ENCODE measurements around the gene MPG.
A peak's percentile ranks its signal among the peaks of the same experiment; 100 is the strongest.
"Not testable (repeated sequence)": the region's sequence is repeated elsewhere in the genome, so short reads cannot be mapped to it uniquely, and the experiment has no call there.

MPG gene, protein sequence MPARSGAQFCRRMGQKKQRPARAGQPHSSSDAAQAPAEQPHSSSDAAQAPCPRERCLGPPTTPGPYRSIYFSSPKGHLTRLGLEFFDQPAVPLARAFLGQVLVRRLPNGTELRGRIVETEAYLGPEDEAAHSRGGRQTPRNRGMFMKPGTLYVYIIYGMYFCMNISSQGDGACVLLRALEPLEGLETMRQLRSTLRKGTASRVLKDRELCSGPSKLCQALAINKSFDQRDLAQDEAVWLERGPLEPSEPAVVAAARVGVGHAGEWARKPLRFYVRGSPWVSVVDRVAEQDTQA

DNA sequence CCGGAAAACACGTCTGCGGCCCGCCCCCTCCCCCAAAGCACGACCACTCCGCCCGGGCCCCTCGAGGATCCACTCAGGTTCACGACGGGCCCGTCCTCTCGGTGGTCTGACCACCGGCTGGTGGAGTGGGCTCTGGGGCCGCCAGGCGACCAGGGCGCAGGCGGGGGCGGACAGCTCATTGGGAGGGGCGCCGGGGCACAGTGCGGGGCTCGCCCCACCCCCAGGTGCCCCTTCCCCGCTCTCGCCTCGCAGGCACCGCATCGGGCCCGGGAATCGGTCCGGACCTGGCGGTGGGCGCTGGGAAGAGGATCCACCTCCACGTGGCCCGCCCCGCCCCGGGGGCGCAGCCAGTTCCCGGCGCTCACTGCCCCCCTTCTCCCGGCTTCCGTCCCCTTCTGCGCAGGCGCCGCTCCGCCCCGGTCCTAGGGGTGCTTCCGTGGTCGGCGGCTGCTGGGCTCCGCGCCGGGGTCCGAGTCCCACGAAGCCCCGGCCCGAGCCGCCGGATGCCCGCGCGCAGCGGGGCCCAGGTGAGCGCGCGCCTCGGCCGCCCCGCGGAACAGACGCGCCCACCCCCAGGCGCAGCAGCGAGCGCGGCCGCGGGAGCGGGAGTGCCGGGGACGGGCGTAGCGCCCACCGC lies at the start of gene MPG:
Gene MPG (plus strand): TSS at position 419 of the 637 bp plus-strand sequence. CDS start 85 bp downstream, at position 504.
- intact Hi-C loops (cut with DNase I; ENCODE audit: low total_unique reads): no loop called here
- no peaks in the 10 kb centered on the region for H3K27me3 ChIP-seq
- H3K36me3 ChIP-seq: peaks cover 11 to 28% (median 16%) of the 10 kb centered on the region in 3 donors
- peak; percentile 84 to 94 for DNase-seq
- peak within 1 kb of the TSS; percentile 98 to 100 for H3K27ac ChIP-seq
- peak within 1 kb of the TSS; percentile 72 to 81 for H3K4me3 ChIP-seq
- TF ChIP-seq, protein P1, sequence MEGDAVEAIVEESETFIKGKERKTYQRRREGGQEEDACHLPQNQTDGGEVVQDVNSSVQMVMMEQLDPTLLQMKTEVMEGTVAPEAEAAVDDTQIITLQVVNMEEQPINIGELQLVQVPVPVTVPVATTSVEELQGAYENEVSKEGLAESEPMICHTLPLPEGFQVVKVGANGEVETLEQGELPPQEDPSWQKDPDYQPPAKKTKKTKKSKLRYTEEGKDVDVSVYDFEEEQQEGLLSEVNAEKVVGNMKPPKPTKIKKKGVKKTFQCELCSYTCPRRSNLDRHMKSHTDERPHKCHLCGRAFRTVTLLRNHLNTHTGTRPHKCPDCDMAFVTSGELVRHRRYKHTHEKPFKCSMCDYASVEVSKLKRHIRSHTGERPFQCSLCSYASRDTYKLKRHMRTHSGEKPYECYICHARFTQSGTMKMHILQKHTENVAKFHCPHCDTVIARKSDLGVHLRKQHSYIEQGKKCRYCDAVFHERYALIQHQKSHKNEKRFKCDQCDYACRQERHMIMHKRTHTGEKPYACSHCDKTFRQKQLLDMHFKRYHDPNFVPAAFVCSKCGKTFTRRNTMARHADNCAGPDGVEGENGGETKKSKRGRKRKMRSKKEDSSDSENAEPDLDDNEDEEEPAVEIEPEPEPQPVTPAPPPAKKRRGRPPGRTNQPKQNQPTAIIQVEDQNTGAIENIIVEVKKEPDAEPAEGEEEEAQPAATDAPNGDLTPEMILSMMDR (IDR thresholded peaks at IDR 0.05): peak in 1 of 2 experiments; percentile 2
- H3K9me3 ChIP-seq: no peaks in the 10 kb centered on the region
- H3K4me1 ChIP-seq: peaks cover 13 to 79% (median 69%) of the 10 kb centered on the region in 4 donors

- intact Hi-C loops (cut with DNase I; ENCODE audit: low total_unique reads); H3K4me3 ChIP-seq; H3K36me3 ChIP-seq; DNase-seq; H3K9me3 ChIP-seq; H3K27ac ChIP-seq; H3K27me3 ChIP-seq; H3K4me1 ChIP-seq: not testable (repeated sequence)
Observed at GRCh38 chr16:30627-31026, 47.4 kb upstream of the MPG start.

DNA sequence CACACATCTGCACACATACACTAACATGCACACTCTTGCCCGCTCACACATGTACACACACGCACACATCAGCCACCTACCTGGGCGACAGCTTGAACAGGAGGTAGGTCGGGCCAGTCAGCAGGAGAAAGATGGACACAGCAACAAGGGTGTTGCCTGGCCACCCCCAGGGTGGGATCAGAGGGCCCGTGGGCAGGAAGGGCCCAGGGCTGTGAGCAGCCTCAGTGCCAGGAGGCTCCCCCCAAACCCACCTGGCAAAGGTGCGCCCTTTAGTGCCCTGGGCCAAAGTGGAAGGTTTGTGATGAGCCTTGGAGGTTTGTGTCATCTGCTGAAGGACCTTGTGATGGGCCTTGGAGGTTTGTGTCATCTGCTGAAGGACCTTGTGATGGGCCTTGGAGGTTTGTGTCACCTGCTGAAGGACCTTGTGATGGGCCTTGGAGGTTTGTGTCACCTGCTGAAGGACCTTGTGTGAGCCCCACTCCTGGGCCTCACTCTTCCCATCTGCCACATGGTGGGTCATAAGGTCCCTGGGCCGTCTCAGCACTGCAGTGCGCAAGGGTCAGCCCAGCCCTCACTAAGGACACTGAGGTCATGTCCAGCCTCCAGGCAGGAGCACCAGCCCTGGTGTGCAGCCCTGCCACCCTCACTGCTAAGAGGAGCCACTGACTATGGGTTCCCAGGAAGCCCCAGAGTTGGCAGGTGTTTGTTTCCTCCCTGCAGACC lies 44.7 kb upstream of the MPG start:
- H3K4me1 ChIP-seq; intact Hi-C loops (cut with DNase I; ENCODE audit: low total_unique reads); H3K27ac ChIP-seq; H3K36me3 ChIP-seq; DNase-seq; H3K9me3 ChIP-seq; H3K4me3 ChIP-seq; H3K27me3 ChIP-seq: not testable (repeated sequence)

DNA sequence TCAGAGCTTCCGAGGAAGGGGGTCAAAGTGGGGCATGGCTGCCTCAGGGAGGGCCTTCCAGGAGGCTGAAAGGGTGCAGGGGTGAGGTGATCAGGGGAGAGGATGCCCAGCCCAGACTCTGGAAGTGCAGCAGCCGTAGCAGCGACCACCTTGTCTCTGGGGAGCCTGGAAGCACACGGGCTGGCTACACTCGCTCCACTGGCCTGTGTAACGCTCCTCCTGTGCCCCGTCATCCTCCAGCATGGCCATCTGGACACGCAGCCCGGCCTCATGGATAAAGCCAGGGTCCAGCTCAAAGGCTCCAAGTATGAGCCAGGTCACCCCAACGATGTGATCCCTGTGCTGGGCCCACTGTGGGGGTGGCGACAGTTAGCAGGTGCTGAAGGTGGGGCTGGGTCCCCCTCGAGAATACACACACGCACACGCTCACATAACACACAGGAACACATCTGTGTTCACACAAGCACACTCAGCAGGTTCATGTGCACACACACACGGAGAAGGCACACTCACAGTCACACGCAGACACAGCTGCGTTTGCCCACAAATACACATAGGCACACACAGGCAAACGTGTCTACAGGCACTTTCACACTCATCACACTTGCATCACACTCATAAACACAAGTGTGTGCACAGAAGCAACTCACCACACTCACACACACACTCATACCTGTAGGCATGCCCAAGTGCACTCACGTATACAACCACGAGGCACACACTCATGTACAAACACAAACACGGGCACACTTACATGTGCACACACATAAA lies 44.0 kb upstream of the MPG start:
- H3K9me3 ChIP-seq: no peaks in the 10 kb centered on the region
- intact Hi-C loops (cut with DNase I; ENCODE audit: low total_unique reads): no loop called here
- H3K27me3 ChIP-seq: no peaks in the 10 kb centered on the region
- no peak for DNase-seq
- TF ChIP-seq, protein P1 (IDR thresholded peaks at IDR 0.05): no peak
- H3K4me3 ChIP-seq: no peak overlapping the region
- no peaks in the 10 kb centered on the region for H3K4me1 ChIP-seq
- H3K27ac ChIP-seq: no peak overlapping the region
- no peaks in the 10 kb centered on the region for H3K36me3 ChIP-seq

DNA sequence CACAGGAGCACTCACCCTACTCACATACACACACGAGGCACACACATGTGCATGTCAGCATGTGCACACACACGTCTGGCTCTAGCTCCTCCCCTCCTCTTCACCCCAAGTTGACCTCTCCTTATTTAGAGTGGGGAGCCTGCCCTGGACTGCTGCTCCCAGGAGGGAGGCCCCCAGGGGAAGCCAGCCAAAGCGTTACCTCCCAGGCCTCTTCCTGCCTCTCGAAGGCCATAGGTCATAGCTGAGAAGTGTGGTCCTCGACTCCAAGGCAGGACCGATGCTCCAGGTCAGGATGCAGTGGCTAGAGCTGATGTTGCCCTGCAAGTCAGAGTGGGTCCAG lies 43.4 kb upstream of the MPG start:
- H3K4me1 ChIP-seq: no peaks in the 10 kb centered on the region
- no peaks in the 10 kb centered on the region for H3K9me3 ChIP-seq
- H3K27ac ChIP-seq: no peak overlapping the region
- TF ChIP-seq, protein P1 (IDR thresholded peaks at IDR 0.05): no peak
- DNase-seq: no peak
- H3K27me3 ChIP-seq: no peaks in the 10 kb centered on the region
- no peak overlapping the region for H3K4me3 ChIP-seq
- intact Hi-C loops (cut with DNase I; ENCODE audit: low total_unique reads): no loop called here
- H3K36me3 ChIP-seq: no peaks in the 10 kb centered on the region

DNA sequence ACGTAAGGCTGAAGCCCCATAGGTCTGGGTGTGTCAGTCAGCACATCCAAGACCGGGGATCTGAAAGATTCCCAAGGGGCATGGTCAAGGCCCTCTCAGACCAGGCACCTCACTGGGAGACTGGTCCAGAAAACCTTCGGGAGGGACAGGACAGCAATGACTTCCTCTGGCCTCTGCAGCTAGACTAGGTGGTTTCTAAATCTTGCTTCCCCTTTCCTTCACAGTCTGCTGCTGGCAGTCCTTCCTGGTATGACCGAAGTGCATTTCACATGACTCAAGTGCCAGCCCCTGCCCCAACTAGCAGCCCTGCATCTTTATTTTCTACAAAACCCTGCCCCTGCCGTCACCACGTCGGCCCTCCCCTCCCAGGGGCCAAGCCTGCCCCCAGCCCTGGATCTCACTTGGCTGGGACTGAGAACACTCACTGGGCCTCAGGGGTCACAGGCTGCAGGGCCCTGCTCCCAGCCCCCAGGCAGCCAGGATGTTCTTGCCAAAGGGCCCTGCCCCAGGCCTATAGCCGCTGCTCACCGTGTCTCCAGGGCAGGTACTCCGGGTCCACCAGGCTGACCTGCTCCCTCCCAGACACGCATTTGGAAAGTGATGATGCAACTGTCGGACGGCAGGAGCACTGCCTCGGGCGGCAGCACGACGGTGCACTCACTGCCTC lies 42.9 kb upstream of the MPG start:
- DNase-seq: no peak
- H3K27ac ChIP-seq: no peak overlapping the region
- no peak overlapping the region for H3K4me3 ChIP-seq
- no peaks in the 10 kb centered on the region for H3K4me1 ChIP-seq
- H3K9me3 ChIP-seq: no peaks in the 10 kb centered on the region
- H3K27me3 ChIP-seq: no peaks in the 10 kb centered on the region
- TF ChIP-seq, protein P1 (IDR thresholded peaks at IDR 0.05): no peak
- intact Hi-C loops (cut with DNase I; ENCODE audit: low total_unique reads): no loop called here
- no peaks in the 10 kb centered on the region for H3K36me3 ChIP-seq

Data from tibial artery (tissue), 4 donors.